ENCODE data around the gene AZIN2. TPM values are rescaled to one million over a fixed set of nuclear protein-coding genes. Genes with fewer than 3 reads are reported as not detected.

Gene AZIN2
- total and polyA plus RNA-seq, 2 of the 13 experiments (the other 11 are each of a cell fraction or from before 2014, with no cell fraction given), result 1.7 to 3.5 TPM

GRCh38 chr1:33036526-33037503 is 44.1 kb upstream of the AZIN2 start, which contains the start of gene AK2 (continued):
- TF ChIP-seq LRRFIP1 (CRISPR knock-in tag; conservative IDR thresholded peaks at IDR 0.05) (no peak), ZBTB40 (IDR thresholded peaks at IDR 0.05) (no peak), ZBTB40 (CRISPR knock-in tag; IDR thresholded peaks at IDR 0.05) (peak; percentile 66), MLX (CRISPR knock-in tag; IDR thresholded peaks at IDR 0.05) (peak; percentile 16; the same call in 1 of the 2 replicates), ZNF430 (CRISPR knock-in tag; IDR thresholded peaks at IDR 0.05) (peak; percentile 88; the same call in 1 of the 2 replicates), ZNF460 (CRISPR knock-in tag; IDR thresholded peaks at IDR 0.05; ENCODE audit: borderline replicate concordance) (no peak), BRF2 (CRISPR knock-in tag; IDR thresholded peaks at IDR 0.05) (peak; percentile 93), SRY (CRISPR knock-in tag; IDR thresholded peaks at IDR 0.05) (peak; percentile 83; the same call in 1 of the 2 replicates), PRDM10 (CRISPR knock-in tag; IDR thresholded peaks at IDR 0.05; ENCODE audit: low read depth) (peak; percentile 70; the same call in 1 of the 2 replicates)

Data from HepG2 (cell line).